Keratinocyte (primary cell): ENCODE data around the gene TACR1.

Experiments
- EZH2 ChIP-seq: IDR thresholded peaks from one replicate; pipeline ENCODE4 v1.6.1; 2012; ENCODE audit warnings: inconsistent platforms, mild to moderate bottlenecking, low read length, moderate library complexity
- TF ChIP-seq, protein P1 (sequence below), 3 experiments: IDR thresholded peaks in 1 of 3; conservative IDR thresholded peaks in 1 of 3; optimal IDR thresholded peaks in 1 of 3; 2 replicates in 2 of 3; 3 replicates in 1 of 3; pipeline versions ENCODE3 to v1.5.1; 2011; ENCODE audit warnings: low read length in 3 of 3, mild to moderate bottlenecking in 3 of 3, moderate library complexity in 2 of 3, control low read depth in 1 of 3, inconsistent platforms in 1 of 3; ENCODE audit not compliant: insufficient read depth in 2 of 3; ENCODE audit errors: extremely low read depth in 1 of 3

DNA sequence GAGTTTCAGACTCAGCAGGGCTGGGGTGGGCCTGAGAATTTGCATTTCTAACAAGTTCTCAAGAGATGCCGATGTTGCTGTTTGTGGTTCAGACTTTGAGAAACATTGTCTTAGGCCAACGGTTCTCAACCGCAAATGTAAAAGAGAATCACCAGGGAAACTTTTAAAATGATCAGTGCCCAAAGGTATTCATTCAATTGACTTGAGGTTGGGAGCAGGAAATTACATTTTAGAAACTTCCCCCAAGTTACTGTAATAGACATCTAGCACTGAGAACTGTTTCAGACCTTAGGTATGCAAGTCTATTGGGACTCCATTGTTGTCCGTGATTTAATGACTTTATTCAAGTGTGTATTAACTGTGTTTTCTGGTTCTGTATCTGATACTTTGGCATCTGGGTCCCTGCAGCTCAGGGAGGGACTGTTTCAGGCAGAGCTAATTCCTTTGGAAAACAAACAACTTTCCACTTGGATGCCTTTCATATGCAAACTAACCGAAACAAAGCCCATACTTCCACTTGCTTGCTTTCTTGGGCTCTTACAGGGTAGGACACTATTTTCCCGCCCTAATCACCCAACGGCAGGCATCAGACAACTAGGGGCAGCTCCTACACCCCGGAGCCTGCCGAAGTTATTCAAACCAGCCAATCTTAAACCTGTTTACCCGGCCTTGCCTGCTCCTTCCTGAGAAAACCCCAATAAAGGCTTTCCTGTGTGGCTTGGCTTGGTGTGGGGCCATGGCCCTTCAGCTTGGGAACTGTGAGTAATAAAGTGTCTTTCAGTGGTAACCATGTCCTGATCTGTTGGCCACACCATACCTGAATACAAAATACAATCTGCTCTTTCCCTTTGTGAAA lies 143.3 kb downstream of the TACR1 start:
- TF ChIP-seq, protein P1, sequence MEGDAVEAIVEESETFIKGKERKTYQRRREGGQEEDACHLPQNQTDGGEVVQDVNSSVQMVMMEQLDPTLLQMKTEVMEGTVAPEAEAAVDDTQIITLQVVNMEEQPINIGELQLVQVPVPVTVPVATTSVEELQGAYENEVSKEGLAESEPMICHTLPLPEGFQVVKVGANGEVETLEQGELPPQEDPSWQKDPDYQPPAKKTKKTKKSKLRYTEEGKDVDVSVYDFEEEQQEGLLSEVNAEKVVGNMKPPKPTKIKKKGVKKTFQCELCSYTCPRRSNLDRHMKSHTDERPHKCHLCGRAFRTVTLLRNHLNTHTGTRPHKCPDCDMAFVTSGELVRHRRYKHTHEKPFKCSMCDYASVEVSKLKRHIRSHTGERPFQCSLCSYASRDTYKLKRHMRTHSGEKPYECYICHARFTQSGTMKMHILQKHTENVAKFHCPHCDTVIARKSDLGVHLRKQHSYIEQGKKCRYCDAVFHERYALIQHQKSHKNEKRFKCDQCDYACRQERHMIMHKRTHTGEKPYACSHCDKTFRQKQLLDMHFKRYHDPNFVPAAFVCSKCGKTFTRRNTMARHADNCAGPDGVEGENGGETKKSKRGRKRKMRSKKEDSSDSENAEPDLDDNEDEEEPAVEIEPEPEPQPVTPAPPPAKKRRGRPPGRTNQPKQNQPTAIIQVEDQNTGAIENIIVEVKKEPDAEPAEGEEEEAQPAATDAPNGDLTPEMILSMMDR (optimal IDR thresholded peaks at IDR 0.05 in 1 of 3, IDR thresholded peaks at IDR 0.05 in 1 of 3, conservative IDR thresholded peaks at IDR 0.05 in 1 of 3; ENCODE audit: extremely low read depth in 1 of 3, insufficient read depth in 2 of 3, low read length in 3 of 3) = no peak
- TF ChIP-seq EZH2 = no peak
